K562 (cell line): ENCODE results near the gene RFNG. TPM values are rescaled to one million over a fixed set of nuclear protein-coding genes. Genes with fewer than 3 reads are reported as not detected.
A peak's percentile ranks its signal among the peaks of the same experiment; 100 is the strongest.

Source experiments
- ATAC-seq: fragments of 200-7000 bp; cut with Tn5 transposase; 3 replicates; pipeline ENCODE4 v1.9.1; 2020; ENCODE audit warnings: moderate library complexity
- BruUV-seq: library from RNA; stranded (reverse); fragments of 400-500 nt; replicated peaks from 2 replicates; lab custom pipeline; 2021; lab: Mats Ljungman, UMichigan
- CTCF ChIA-PET: fragments of 300-600 bp; formaldehyde crosslinking; extraction: SDS; loops from one replicate; lab custom pipeline; 2021; ENCODE audit warnings: low intra/inter-chr PET ratio; lab: Yijun Ruan, JAX
- POLR2A ChIA-PET: fragments of 300-600, 350-650 bp; sonication (Branson Sonifier 250); formaldehyde crosslinking; extraction: SDS; loops from one replicate; lab custom pipeline; 2021; ENCODE audit warnings: antibody characterized with exemption, inconsistent platforms; lab: Yijun Ruan, JAX
- DNase-seq, 4 experiments: peaks; one replicate each; pipeline versions ENCODE4 v3.0.0 to v3.0.0-alpha.2; 2011 to 2018; ENCODE audit warnings: low spot score in 3 of 4, mixed read lengths in 3 of 4; ENCODE audit errors: extremely low read depth in 1 of 4
- FAIRE-seq: peaks from 2 replicates; lab custom pipeline; 2011; peaks lifted over from hg19 to GRCh38; lab: Jason Lieb, UNC
- H2AFZ ChIP-seq: 2 replicates; pipeline ENCODE4 v1.6.0; 2011; ENCODE audit warnings: low read depth, low read length, control low read depth, inconsistent platforms
- H3K27ac ChIP-seq: fragments of 200-600 bp; 3 replicates; pipeline ENCODE4 v1.8.0; 2011; ENCODE audit warnings: low read depth, mild to moderate bottlenecking, control low read depth, inconsistent platforms, low read length, moderate library complexity, mixed read lengths; ENCODE audit errors: extremely low read depth
- H3K27me3 ChIP-seq, 2 experiments: fragments of 300-600 bp in 1 of 2; 2 replicates in 1 of 2; 3 replicates in 1 of 2; pipeline versions ENCODE4 v1.6.0 to v1.8.0; 2011; ENCODE audit warnings: inconsistent platforms in 2 of 2, low read length in 2 of 2, mild to moderate bottlenecking in 1 of 2, mixed read lengths in 1 of 2, moderate library complexity in 1 of 2; ENCODE audit not compliant: control insufficient read depth in 2 of 2, insufficient read depth in 2 of 2
- H3K36me3 ChIP-seq: fragments of 300-600 bp; 3 replicates; pipeline ENCODE4 v1.8.0; 2011; ENCODE audit warnings: mild to moderate bottlenecking, low read length, inconsistent platforms; ENCODE audit not compliant: control insufficient read depth, insufficient read depth
- H3K4me1 ChIP-seq, 2 experiments: fragments of 200-600 bp in 1 of 2; replicated peaks in 1 of 2; 2 replicates in 1 of 2; 3 replicates in 1 of 2; pipeline versions ENCODE4 v1.5.1 to v1.8.0; 2011; ENCODE audit warnings: inconsistent platforms in 2 of 2, low read length in 2 of 2, mild to moderate bottlenecking in 1 of 2, mixed read lengths in 1 of 2, moderate library complexity in 1 of 2; ENCODE audit not compliant: control insufficient read depth in 2 of 2, insufficient read depth in 2 of 2
- H3K4me2 ChIP-seq: 2 replicates; pipeline ENCODE4 v1.6.1; 2011; ENCODE audit warnings: low read length, control low read depth, inconsistent platforms, mixed read lengths; ENCODE audit not compliant: insufficient read depth
- H3K4me3 ChIP-seq: fragments of 200-600 bp; sonication (generic), shearing (Covaris generic); 2 replicates; pipeline ENCODE4 v1.5.1; 2016; ENCODE audit warnings: control low read depth, inconsistent platforms
- H3K79me2 ChIP-seq: fragments of 200-600 bp; 3 replicates; pipeline ENCODE4 v1.8.0; 2011; ENCODE audit warnings: low read length, inconsistent platforms; ENCODE audit not compliant: control insufficient read depth, insufficient read depth
- H3K9ac ChIP-seq, 2 experiments: 2 replicates each; pipeline versions ENCODE4 v1.6.0 to v1.6.1; 2011; ENCODE audit warnings: low read depth in 2 of 2, low read length in 2 of 2, control low read depth in 1 of 2, inconsistent platforms in 1 of 2, mild to moderate bottlenecking in 1 of 2, mixed read lengths in 1 of 2; ENCODE audit not compliant: insufficient read depth in 1 of 2
- H3K9me1 ChIP-seq: one replicate; pipeline ENCODE4 v1.6.0; 2011; ENCODE audit warnings: inconsistent platforms, mild to moderate bottlenecking, low read length, moderate library complexity; ENCODE audit not compliant: control insufficient read depth, insufficient read depth
- H3K9me3 ChIP-seq: replicated peaks from 2 replicates; pipeline ENCODE4 v1.5.1; 2011; ENCODE audit warnings: low read depth, low read length, inconsistent platforms; ENCODE audit not compliant: control insufficient read depth, insufficient read depth
- H4K20me1 ChIP-seq: replicated peaks from 2 replicates; pipeline ENCODE4 v1.6.1; 2011; ENCODE audit warnings: low read length, inconsistent platforms, mixed read lengths; ENCODE audit not compliant: control insufficient read depth, insufficient read depth
- HMG20B ChIP-seq: fragments of 250-450 bp; sonication (Bioruptor Pico); IDR thresholded peaks from 2 replicates; pipeline ENCODE4 v1.5.0; 2021; ENCODE audit warnings: mild to moderate bottlenecking
- MTA1 ChIP-seq: fragments of 450-650 bp; IDR thresholded peaks from 2 replicates; pipeline ENCODE4 v1.6.1; 2017; ENCODE audit warnings: borderline replicate concordance
- NCOA2 ChIP-seq, 2 experiments: fragments of 450-650 bp; IDR thresholded peaks; 2 replicates each; pipeline ENCODE4 v1.6.1; 2018; ENCODE audit warnings: mild to moderate bottlenecking in 2 of 2, moderate library complexity in 1 of 2; ENCODE audit not compliant: partially characterized antibody in 2 of 2
- POLR2A ChIP-seq: fragments of 450-650 bp; conservative IDR thresholded peaks from 2 replicates; pipeline ENCODE4 v1.6.1; 2016
- POLR2G ChIP-seq: fragments of 200-400 bp; formaldehyde crosslinking; IDR thresholded peaks from 2 replicates; pipeline ENCODE4 v1.6.1; 2017; ENCODE audit warnings: low read depth, mild to moderate bottlenecking, antibody characterized with exemption, low read length, moderate library complexity
- WGBS: fragments of 100-300 bp; shearing (Covaris generic); methylation state at CpG from one replicate; pipeline ENCODE4 v1.1.6; 2016; ENCODE audit warnings: low coverage, mixed read lengths; ENCODE audit not compliant: insufficient coverage; ENCODE audit errors: missing lambda C conversion rate; 5-methylcytosine and 5-hydroxymethylcytosine counted together
- in situ Hi-C: fragments of 300-500 bp; cut with MboI; formaldehyde crosslinking; loops from 4 replicates; pipeline ENCODE4 v1.15.0; 2018; ENCODE audit warnings: inconsistent platforms, mixed read lengths
- intact Hi-C: fragments of 100-400 bp; cut with micrococcal nuclease; formaldehyde crosslinking; loops from 2 replicates; pipeline ENCODE4 v1.14.2; 2022
- polyA plus RNA-seq, 8 experiments: library from polyadenylated mRNA; depleted of rRNA in 4 of 8; stranded (reverse) in 5 of 8; unstranded in 3 of 8; fragments of >200 nt; fragmentation: Nextera tagmentation in 2 of 8; fragmentation: Illumina TruSeq in 1 of 8; extraction: Ambion mirVana in 2 of 8; extraction: Trizol in 1 of 8; gene quantifications; 2 replicates each; pipeline versions ENCODE4 v1.2.1 to v1.2.3, GENCODE V29; 2011 to 2014; ENCODE audit warnings: inconsistent platforms in 1 of 8, missing spikeins in 1 of 8
- total RNA-seq, 7 experiments: library from RNA; depleted of rRNA in 6 of 7; stranded (reverse); fragments of >200 nt in 6 of 7; fragmentation: Illumina TruSeq in 2 of 7; extraction: Trizol in 2 of 7; gene quantifications; 2 replicates each; pipeline versions ENCODE4 v1.2.1 to v1.2.3, GENCODE V29; 2011 to 2021; ENCODE audit warnings: low replicate concordance in 1 of 7
- TF ChIP-seq, protein P1 (sequence below): fragments of 450-650 bp; IDR thresholded peaks from 2 replicates; pipeline ENCODE4 v1.6.1; 2016

Gene RFNG
- total and polyA plus RNA-seq, 9 of the 15 experiments (the other 6 are each of a cell fraction or from before 2014, with no cell fraction given) = 0.32 to 32.8 (median 9.5) TPM

DNA sequence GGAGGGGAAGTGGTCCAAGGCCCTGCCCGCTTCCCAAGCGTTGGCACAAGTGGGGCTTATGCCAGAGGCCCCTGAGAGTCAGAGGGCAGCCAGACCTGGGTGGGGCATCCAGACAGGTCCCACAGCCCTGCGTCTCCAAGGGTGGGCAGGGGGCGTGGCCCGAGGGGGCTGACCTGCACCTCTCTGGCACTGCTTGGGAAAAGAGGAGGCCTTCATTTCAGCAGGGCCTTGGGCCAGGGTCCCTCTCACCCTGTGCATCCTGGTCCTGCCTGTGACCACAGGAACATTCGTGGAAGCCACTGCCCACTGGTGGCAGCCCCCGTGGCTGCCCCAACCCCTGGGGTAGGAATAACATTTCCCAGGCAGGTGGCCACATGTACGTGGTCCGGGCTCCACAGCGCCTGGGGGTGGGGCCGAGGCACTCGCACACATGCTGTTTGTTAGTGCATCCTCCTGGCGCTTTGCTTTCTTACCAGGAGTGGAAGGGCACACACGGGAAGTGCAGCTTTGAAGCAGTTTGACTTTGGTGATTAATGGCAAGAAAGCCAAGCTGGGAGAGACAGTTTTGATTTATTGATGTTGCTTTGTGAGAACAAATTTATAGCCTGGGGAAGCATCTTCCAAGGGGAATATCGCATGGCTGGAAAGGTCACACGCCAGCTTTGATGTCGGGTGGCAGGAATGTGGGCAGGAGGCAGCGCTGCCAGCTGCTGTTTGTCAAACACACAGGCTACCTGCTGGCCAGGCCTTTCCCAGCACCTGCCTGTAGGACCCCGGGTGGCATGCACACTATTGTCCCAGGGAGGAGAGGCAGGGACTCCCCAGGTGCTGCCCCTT lies 33.2 kb downstream of the RFNG start (continued):
- TF ChIP-seq, protein P1, sequence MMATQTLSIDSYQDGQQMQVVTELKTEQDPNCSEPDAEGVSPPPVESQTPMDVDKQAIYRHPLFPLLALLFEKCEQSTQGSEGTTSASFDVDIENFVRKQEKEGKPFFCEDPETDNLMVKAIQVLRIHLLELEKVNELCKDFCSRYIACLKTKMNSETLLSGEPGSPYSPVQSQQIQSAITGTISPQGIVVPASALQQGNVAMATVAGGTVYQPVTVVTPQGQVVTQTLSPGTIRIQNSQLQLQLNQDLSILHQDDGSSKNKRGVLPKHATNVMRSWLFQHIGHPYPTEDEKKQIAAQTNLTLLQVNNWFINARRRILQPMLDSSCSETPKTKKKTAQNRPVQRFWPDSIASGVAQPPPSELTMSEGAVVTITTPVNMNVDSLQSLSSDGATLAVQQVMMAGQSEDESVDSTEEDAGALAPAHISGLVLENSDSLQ = peak; percentile 54
- TF ChIP-seq POLR2A (peak; percentile 57; the same call in 1 of the 2 replicates), HMG20B (CRISPR knock-in tag) (no peak), MTA1 (no peak)

- intact Hi-C loops (no loop called here), in situ Hi-C loops (no loop called here)
- ChIA-PET CTCF (interaction anchor here (6.6 kb wide), 1 partner anchor 58 kb away, joined by 103 read pairs; the partner anchor contains the start of gene NOTUM), POLR2A (interaction anchor here (0.6 to 1.0 kb wide), 3 partner anchors 9 to 46 kb away, joined by 3 to 6 read pairs (median 3); no protein-coding TSS in a partner anchor)
- Histone ChIP-seq H3K9me1 (no peaks in the 10 kb centered on the region), H3K4me3 (no peak overlapping the region), H3K9me3 (no peaks in the 10 kb centered on the region), H4K20me1 (peaks cover 17% of the 10 kb centered on the region), H3K79me2 (peaks cover 27% of the 10 kb centered on the region), H3K9ac (peak overlapping the region in 1 of 2 experiments; percentile 55; a peak in 2 of 4 replicates), H3K4me2 (no peak overlapping the region), H3K4me1 (peaks cover 14 to 94% of the 10 kb centered on the region in 2 experiments; a peak in 4 of 5 replicates), H3K36me3 (peaks cover 30% of the 10 kb centered on the region; the same call in 1 of the 3 replicates), H2AFZ (no peak overlapping the region), H3K27me3 (no peaks in the 10 kb centered on the region), H3K27ac (no peak overlapping the region)
- ATAC-seq = no peak
- DNase-seq = peak in 1 of 4 experiments; percentile 35
- FAIRE-seq = no peak
- 64% methylated on average over 7 of the region's 13 CpGs for WGBS
- TF ChIP-seq POLR2G = peak; percentile 55
- TF ChIP-seq NCOA2 (IDR thresholded peaks at IDR 0.05; ENCODE audit: partially characterized antibody in 2 of 2) = no peak
- no TSS peak for BruUV-seq
These were observed 33.9 kb downstream of the RFNG start for GRCh38 chr17:82017612-82018151.
